Endothelial cell of umbilical vein (primary cell): ENCODE results near the gene GRIFIN. TPM values are rescaled to one million over a fixed set of nuclear protein-coding genes. Genes with fewer than 3 reads are reported as not detected.

ENCODE experiments used
- BruUV-seq: library from RNA; stranded (reverse); fragments of 400-500 nt; replicated peaks from 2 replicates; lab custom pipeline; 2021; lab: Mats Ljungman, UMichigan
- CTCF ChIA-PET: fragments of 300-600, 350-600 bp; sonication (Branson Sonifier 250); formaldehyde crosslinking; loops from one replicate; lab custom pipeline; 2021; ENCODE audit warnings: antibody characterized with exemption, inconsistent platforms; lab: Charles Lee
- POLR2A ChIA-PET: fragments of 300-600, 350-600 bp; sonication (Branson Sonifier 250); formaldehyde crosslinking; loops from one replicate; lab custom pipeline; 2021; ENCODE audit warnings: antibody characterized with exemption, inconsistent platforms; lab: Charles Lee
- DNase-seq: peaks from one replicate; pipeline ENCODE4 v3.0.0-alpha.2; 2011; ENCODE audit warnings: low read depth, low spot score
- FAIRE-seq: peaks from 2 replicates; lab custom pipeline; 2011; peaks lifted over from hg19 to GRCh38; lab: Jason Lieb, UNC
- H2AFZ ChIP-seq: 2 replicates; pipeline ENCODE4 v1.6.0; 2012; ENCODE audit warnings: low read depth, low read length, control low read depth, inconsistent platforms
- H3K27ac ChIP-seq: 2 replicates; pipeline ENCODE4 v1.5.1; 2011; ENCODE audit warnings: low read depth, mild to moderate bottlenecking, control low read depth, low read length, moderate library complexity; ENCODE audit not compliant: insufficient read depth
- H3K27me3 ChIP-seq, 2 experiments: 2 replicates each; pipeline versions ENCODE4 v1.6.0 to v1.6.1; 2011; ENCODE audit warnings: low read length in 2 of 2, mixed read lengths in 1 of 2; ENCODE audit not compliant: control insufficient read depth in 2 of 2, insufficient read depth in 2 of 2
- H3K36me3 ChIP-seq, 2 experiments: 2 replicates in 1 of 2; 3 replicates in 1 of 2; pipeline ENCODE4 v1.5.1; 2011; ENCODE audit warnings: low read length in 2 of 2, mild to moderate bottlenecking in 1 of 2, moderate library complexity in 1 of 2; ENCODE audit not compliant: control insufficient read depth in 2 of 2, insufficient read depth in 2 of 2; ENCODE audit errors: extremely low read depth in 1 of 2
- H3K4me1 ChIP-seq: 3 replicates; pipeline ENCODE4 v1.5.1; 2011; ENCODE audit warnings: mild to moderate bottlenecking, low read length; ENCODE audit not compliant: control insufficient read depth, insufficient read depth; ENCODE audit errors: extremely low read depth
- H3K4me2 ChIP-seq: 2 replicates; pipeline ENCODE4 v1.6.1; 2011; ENCODE audit warnings: low read length, control low read depth, mixed read lengths; ENCODE audit not compliant: insufficient read depth
- H3K4me3 ChIP-seq, 3 experiments: fragments of 200-600 bp in 1 of 3; sonication (generic), shearing (Covaris generic) in 1 of 3; replicated peaks in 1 of 3; 2 replicates each; pipeline ENCODE4 v1.5.1; 2011 to 2016; ENCODE audit warnings: control low read depth in 3 of 3, low read length in 3 of 3, mild to moderate bottlenecking in 2 of 3, inconsistent platforms in 1 of 3, low read depth in 1 of 3, moderate library complexity in 1 of 3; ENCODE audit not compliant: insufficient read depth in 1 of 3
- H3K79me2 ChIP-seq: 2 replicates; pipeline ENCODE4 v1.6.0; 2012; ENCODE audit warnings: low read length, inconsistent platforms; ENCODE audit not compliant: control insufficient read depth, insufficient read depth
- H3K9ac ChIP-seq: replicated peaks from 2 replicates; pipeline ENCODE3; 2011; ENCODE audit warnings: low read length, control low read depth; ENCODE audit not compliant: insufficient read depth; ENCODE audit errors: extremely low read depth
- H3K9me1 ChIP-seq: replicated peaks from 3 replicates; pipeline ENCODE4 v1.6.0; 2011; ENCODE audit warnings: mild to moderate bottlenecking, low read length; ENCODE audit not compliant: control insufficient read depth, insufficient read depth; ENCODE audit errors: extremely low read depth
- H3K9me3 ChIP-seq: replicated peaks from 2 replicates; pipeline ENCODE4 v1.5.1; 2012; ENCODE audit warnings: low read length, inconsistent platforms; ENCODE audit not compliant: control insufficient read depth, insufficient read depth
- H4K20me1 ChIP-seq: replicated peaks from 2 replicates; pipeline ENCODE3; 2011; ENCODE audit warnings: mild to moderate bottlenecking, low read length; ENCODE audit not compliant: control insufficient read depth, insufficient read depth; ENCODE audit errors: extremely low read depth
- CTCF ChIP-seq, 2 donors: IDR thresholded peaks; 1 replicate in 1 of 2; 2 replicates in 1 of 2; pipeline ENCODE4 v1.5.1; 2011; ENCODE audit warnings: low read length in 2 of 2, mild to moderate bottlenecking in 2 of 2, moderate library complexity in 2 of 2, control low read depth in 1 of 2, inconsistent platforms in 1 of 2, low read depth in 1 of 2; ENCODE audit not compliant: insufficient read depth in 1 of 2; ENCODE audit errors: extremely low read depth in 1 of 2
- EZH2 ChIP-seq: IDR thresholded peaks from 2 replicates; pipeline ENCODE4 v1.6.1; 2012; ENCODE audit warnings: borderline replicate concordance, low read depth, mild to moderate bottlenecking, moderate library complexity, low read length, inconsistent platforms; ENCODE audit not compliant: severe bottlenecking
- FOS ChIP-seq: IDR thresholded peaks from 2 replicates; pipeline ENCODE4 v1.6.1; 2011; ENCODE audit warnings: mild to moderate bottlenecking, low read length, moderate library complexity, borderline replicate concordance; ENCODE audit not compliant: insufficient read depth
- GATA2 ChIP-seq: IDR thresholded peaks from 2 replicates; pipeline ENCODE4 v1.7.0; 2011; ENCODE audit warnings: low read depth, mild to moderate bottlenecking, moderate library complexity, mixed read lengths, low read length; ENCODE audit not compliant: insufficient read length, insufficient read depth
- JUN ChIP-seq: IDR thresholded peaks from 2 replicates; pipeline ENCODE4 v1.6.1; 2011; ENCODE audit warnings: borderline replicate concordance, low read depth; ENCODE audit not compliant: insufficient read length, insufficient read depth
- MAX ChIP-seq: IDR thresholded peaks from 2 replicates; pipeline ENCODE4 v1.6.1; 2011; ENCODE audit not compliant: insufficient read depth, insufficient read length
- MYC ChIP-seq: IDR thresholded peaks from one replicate; pipeline ENCODE4 v1.6.1; 2011; ENCODE audit warnings: mild to moderate bottlenecking, low read depth, low read length
- POLR2A ChIP-seq: IDR thresholded peaks from 2 replicates; pipeline ENCODE4 v1.6.1; 2012; ENCODE audit warnings: low read depth, mild to moderate bottlenecking, control low read depth, low read length
- POLR2AphosphoS5 ChIP-seq: IDR thresholded peaks from 2 replicates; pipeline ENCODE4 v1.6.1; 2012; ENCODE audit warnings: low read depth, mild to moderate bottlenecking, control low read depth, low read length, moderate library complexity; ENCODE audit not compliant: insufficient read depth
- dilution Hi-C: fragments of 300-500 bp; cut with MboI; formaldehyde crosslinking; loops from one replicate; pipeline ENCODE4 v1.15.0; 2019; ENCODE audit warnings: low sequenced_read_pairs; ENCODE audit not compliant: extremely low pct_ligation_motif_present
- intact Hi-C: fragments of 100-400 bp; cut with micrococcal nuclease; formaldehyde crosslinking; loops from one replicate; pipeline ENCODE4 v1.10.0; 2022
- polyA plus RNA-seq, 4 experiments: library from polyadenylated mRNA; depleted of rRNA in 3 of 4; stranded (reverse) in 3 of 4; unstranded in 1 of 4; fragments of >200 nt; gene quantifications; 2 replicates each; pipeline versions ENCODE4 v1.2.1 to v1.2.3, GENCODE V29; 2011 to 2012; ENCODE audit warnings: missing spikeins in 1 of 4
- total RNA-seq: library from RNA; stranded (reverse); gene quantifications from 2 replicates; pipeline ENCODE4 v1.2.3, GENCODE V29; 2021

Gene GRIFIN
- total and polyA plus RNA-seq, 2 donors (not counting 3 experiments of a cell fraction or from before 2014, with no cell fraction given) = not detected

- Histone ChIP-seq H4K20me1 (no peaks in the 10 kb centered on the region), H3K79me2 (no peaks in the 10 kb centered on the region), H3K27me3 (no peaks in the 10 kb centered on the region), H3K9ac (peak overlapping the region; percentile 17), H2AFZ (no peak overlapping the region), H3K9me3 (no peaks in the 10 kb centered on the region), H3K4me1 (peaks cover 40% of the 10 kb centered on the region), H3K9me1 (no peaks in the 10 kb centered on the region), H3K4me2 (peak overlapping the region; percentile 64), H3K4me3 (peak overlapping the region; percentile 6 to 63 (median 43)), H3K27ac (no peak overlapping the region), H3K36me3 (no peaks in the 10 kb centered on the region)
- TF ChIP-seq JUN = no peak
- TF ChIP-seq EZH2 = no peak
- TF ChIP-seq MYC = no peak
- no peak for TF ChIP-seq POLR2A
- TF ChIP-seq CTCF (IDR thresholded peaks at IDR 0.05; ENCODE audit: extremely low read depth in 1 of 2, insufficient read depth in 1 of 2, low read depth in 1 of 2, low read length in 2 of 2) = no peak
- TF ChIP-seq FOS = no peak
- no peak for TF ChIP-seq POLR2AphosphoS5
- TF ChIP-seq GATA2 = no peak
- TF ChIP-seq MAX = no peak
- no TSS peak for BruUV-seq
- CTCF ChIA-PET = no interaction called here
- DNase-seq = no peak
- intact Hi-C loops (loop anchor here (1.0 to 10.0 kb wide), 5 partner anchors 8 to 121 kb away; partner anchors contain the start of genes BRAT1, CHST12 and GRIFIN), dilution Hi-C loops (no loop called here)
- POLR2A ChIA-PET = no interaction called here
- peak; percentile 38 for FAIRE-seq
Observed at GRCh38 chr7:2520761-2521290, 44.6 kb upstream of the GRIFIN start.
